Bronchial epithelial cell (primary cell): ENCODE data around the gene KDR. TPM values are rescaled to one million over a fixed set of nuclear protein-coding genes. Genes with fewer than 3 reads are reported as not detected.

Experiments
- DNase-seq: peaks from one replicate; pipeline ENCODE4 v3.0.0-alpha.2; 2010; ENCODE audit warnings: low read depth
- FAIRE-seq: peaks from 2 replicates; lab custom pipeline; 2011; peaks lifted over from hg19 to GRCh38; lab: Jason Lieb, UNC
- H3K27me3 ChIP-seq: 2 replicates; pipeline ENCODE4 v1.5.1; 2011; ENCODE audit warnings: low read length; ENCODE audit not compliant: control insufficient read depth, insufficient read depth
- H3K36me3 ChIP-seq: 2 replicates; pipeline ENCODE4 v1.5.1; 2011; ENCODE audit warnings: low read length; ENCODE audit not compliant: control insufficient read depth, insufficient read depth
- H3K4me3 ChIP-seq: 2 replicates; pipeline ENCODE4 v1.5.1; 2011; ENCODE audit warnings: mild to moderate bottlenecking, low read depth, low read length, control low read depth
- total RNA-seq: library from RNA; depleted of rRNA; stranded (reverse); fragments of >200 nt; gene quantifications from 2 replicates; pipeline ENCODE4 v1.2.1, GENCODE V29; 2014
- TF ChIP-seq, protein P1 (sequence below): IDR thresholded peaks from 2 replicates; pipeline ENCODE4 v1.5.1; 2011; ENCODE audit warnings: mild to moderate bottlenecking, moderate library complexity, low read length, control low read depth, inconsistent platforms; ENCODE audit not compliant: insufficient read depth, severe bottlenecking

The KDR gene
- total RNA-seq: under 0.01 TPM in 1 of 2 replicates, not detected in the other

DNA sequence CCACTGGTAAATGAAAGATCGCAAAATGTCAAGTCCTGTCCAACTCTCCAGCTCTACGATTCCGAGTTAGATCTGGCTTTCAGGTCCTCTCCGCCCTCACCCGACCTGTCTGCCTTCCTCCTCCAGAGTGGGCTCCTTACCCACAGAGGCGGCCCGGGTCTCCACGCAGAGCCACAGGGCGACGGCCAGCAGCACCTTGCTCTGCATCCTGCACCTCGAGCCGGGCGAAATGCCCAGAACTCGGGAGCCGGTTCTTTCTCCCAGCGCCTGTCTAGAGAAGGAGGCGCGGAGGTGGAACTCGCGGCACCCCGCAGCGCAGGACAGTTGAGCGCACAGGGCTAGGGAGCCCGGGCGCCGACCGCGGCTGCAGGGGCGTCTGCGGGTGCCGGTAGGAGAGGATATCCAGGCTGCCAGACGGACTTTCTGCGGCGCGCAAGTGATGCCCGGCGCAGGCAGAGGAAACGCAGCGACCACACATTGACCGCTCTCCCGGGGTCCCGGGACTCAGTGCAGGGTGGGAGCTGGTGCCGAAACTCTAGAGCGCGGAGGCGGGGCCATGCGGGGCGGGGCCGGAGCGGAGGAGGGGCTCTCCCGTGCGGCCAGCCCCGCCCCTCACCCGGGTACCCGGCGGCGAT lies at the start of gene KDR:
KDR (minus strand) TSS at position 509 of the 635 bp plus-strand sequence; CDS start at position 207, 302 bp downstream.
- H3K4me3 ChIP-seq: peak within 1 kb of the TSS; percentile 21
- no peak for DNase-seq
- H3K36me3 ChIP-seq: no peaks in the 10 kb centered on the region
- TF ChIP-seq, protein P1, sequence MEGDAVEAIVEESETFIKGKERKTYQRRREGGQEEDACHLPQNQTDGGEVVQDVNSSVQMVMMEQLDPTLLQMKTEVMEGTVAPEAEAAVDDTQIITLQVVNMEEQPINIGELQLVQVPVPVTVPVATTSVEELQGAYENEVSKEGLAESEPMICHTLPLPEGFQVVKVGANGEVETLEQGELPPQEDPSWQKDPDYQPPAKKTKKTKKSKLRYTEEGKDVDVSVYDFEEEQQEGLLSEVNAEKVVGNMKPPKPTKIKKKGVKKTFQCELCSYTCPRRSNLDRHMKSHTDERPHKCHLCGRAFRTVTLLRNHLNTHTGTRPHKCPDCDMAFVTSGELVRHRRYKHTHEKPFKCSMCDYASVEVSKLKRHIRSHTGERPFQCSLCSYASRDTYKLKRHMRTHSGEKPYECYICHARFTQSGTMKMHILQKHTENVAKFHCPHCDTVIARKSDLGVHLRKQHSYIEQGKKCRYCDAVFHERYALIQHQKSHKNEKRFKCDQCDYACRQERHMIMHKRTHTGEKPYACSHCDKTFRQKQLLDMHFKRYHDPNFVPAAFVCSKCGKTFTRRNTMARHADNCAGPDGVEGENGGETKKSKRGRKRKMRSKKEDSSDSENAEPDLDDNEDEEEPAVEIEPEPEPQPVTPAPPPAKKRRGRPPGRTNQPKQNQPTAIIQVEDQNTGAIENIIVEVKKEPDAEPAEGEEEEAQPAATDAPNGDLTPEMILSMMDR: no peak
- no peak for FAIRE-seq
- H3K27me3 ChIP-seq: peaks cover 20% of the 10 kb centered on the region

DNA sequence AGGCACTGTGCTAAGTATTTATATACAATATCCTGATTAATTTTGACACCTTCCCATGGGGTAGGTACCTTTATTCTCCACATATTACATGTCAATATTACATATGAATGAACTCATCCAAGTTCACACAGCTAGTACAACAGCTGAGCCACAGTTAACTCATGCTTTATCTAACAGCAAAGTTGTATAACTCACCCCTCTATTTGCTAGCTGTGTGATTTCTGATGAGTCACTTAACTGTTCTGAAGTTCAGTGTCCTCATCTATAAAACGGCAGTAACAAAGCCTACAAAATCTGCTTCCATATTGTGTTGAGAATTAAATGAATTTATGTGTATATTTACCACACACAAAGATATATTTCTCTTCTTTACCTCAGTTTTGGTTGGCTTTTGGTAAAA lies 48.2 kb upstream of the KDR start:
- FAIRE-seq (no peak), DNase-seq (peak; percentile 94)
- H3K27me3 ChIP-seq: no peaks in the 10 kb centered on the region
- no peaks in the 10 kb centered on the region for H3K36me3 ChIP-seq
- TF ChIP-seq, protein P1: no peak
- H3K4me3 ChIP-seq: no peak overlapping the region

DNA sequence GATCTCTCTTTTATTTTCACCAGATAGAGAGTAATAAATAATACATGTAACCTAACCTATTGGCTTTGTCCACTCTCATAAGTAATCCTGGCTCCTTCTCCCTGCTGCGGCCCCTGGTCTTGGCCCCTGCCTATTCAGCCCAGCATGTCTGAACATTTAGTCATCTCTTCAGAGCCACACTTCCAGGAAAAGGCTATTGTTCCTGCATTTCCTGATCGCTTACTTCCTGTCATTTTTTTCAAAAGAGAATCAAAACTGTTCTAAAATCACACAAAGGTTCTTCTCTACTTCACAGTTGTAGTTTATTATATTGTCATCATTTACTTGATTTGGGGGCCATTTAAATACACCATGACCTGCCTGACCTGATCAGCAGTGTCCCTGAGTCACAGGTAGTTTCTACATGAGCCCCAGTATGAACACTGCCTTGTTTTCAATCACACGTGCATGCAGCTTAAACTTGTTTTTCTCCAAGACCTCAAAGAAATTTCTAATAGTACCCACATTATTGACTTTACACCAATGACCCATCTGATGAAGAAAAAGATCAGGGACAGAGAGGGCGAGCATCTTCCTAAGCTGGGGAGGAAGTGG lies 47.4 kb upstream of the KDR start:
- FAIRE-seq: no peak

DNA sequence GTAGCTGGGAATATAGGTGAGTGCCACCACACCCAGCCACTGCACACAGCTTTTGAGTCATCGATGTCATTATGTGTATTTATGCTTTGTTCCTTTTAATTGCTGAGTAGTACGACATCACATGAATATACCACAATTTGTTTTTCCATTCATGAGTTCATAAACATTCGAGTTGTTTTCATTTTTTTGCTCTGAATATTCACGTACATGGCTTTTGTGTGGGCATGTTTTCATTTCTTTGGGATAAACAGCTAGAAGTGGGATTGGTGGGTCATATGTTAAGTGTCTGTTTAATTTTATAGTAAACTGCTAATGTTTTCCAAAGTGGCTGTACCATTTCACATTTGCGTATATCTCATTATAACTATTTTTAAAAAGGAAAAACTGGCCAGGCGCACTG lies 45.1 kb upstream of the KDR start:
- TF ChIP-seq, protein P1: no peak
- Histone ChIP-seq H3K36me3 (no peaks in the 10 kb centered on the region), H3K27me3 (no peaks in the 10 kb centered on the region), H3K4me3 (no peak overlapping the region)
- DNase-seq: no peak
- FAIRE-seq: no peak

More for the DNA sequence above, 47.4 kb upstream of the KDR start:
- TF ChIP-seq, protein P1: no peak
- no peaks in the 10 kb centered on the region for H3K27me3 ChIP-seq
- no peaks in the 10 kb centered on the region for H3K36me3 ChIP-seq
- peak; percentile 68 for DNase-seq
- H3K4me3 ChIP-seq: no peak overlapping the region

DNA sequence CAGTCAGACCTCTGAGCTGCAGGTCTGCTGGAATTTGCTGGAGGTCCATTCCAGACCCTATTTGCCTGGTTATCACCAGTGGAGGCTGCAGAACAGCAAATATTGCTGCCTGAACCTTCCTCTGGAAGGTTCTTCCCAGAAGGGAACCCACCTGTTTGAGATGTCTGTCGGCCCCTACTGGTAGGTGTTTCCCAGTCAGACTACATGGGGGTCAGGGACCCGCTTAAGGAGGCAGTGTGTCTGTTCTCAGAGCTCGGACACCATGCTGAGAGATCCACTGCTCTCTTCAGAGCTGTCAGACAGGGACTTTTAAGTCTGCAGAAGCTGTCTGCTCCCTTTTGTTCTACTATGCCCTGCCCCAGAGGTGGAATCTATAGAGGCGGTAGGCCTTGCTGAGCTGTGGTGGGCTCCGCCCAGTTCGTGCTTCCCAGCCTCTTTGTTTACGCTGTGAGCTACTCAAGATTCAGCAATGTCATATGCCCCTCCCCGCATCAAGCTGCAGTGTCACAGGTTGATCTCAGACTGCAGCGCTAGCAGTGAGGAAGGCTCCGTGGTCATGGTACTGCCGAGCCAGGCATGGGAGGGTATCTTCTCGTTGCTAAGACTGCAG lies 44.1 kb upstream of the KDR start:
- H3K36me3 ChIP-seq: no peaks in the 10 kb centered on the region
- TF ChIP-seq, protein P1: no peak
- no peak overlapping the region for H3K4me3 ChIP-seq
- DNase-seq: peak; percentile 82
- peak; percentile 72 for FAIRE-seq
- no peaks in the 10 kb centered on the region for H3K27me3 ChIP-seq
